Stimulated activated CD8-positive, alpha-beta memory T cell treated with anti-CD3 and anti-CD28 coated beads, Interleukin-15, amount 100 ng/mL, for 48 hours (primary cell): ENCODE data around the gene IKZF5.
A peak's percentile ranks its signal among the peaks of the same experiment; 100 is the strongest.

Source experiments
- DNase-seq, 2 donors: peaks; one replicate each; pipeline ENCODE4 v3.0.0-alpha.2; 2020; ENCODE audit warnings: low read depth in 2 of 2

IKZF5 gene

DNA sequence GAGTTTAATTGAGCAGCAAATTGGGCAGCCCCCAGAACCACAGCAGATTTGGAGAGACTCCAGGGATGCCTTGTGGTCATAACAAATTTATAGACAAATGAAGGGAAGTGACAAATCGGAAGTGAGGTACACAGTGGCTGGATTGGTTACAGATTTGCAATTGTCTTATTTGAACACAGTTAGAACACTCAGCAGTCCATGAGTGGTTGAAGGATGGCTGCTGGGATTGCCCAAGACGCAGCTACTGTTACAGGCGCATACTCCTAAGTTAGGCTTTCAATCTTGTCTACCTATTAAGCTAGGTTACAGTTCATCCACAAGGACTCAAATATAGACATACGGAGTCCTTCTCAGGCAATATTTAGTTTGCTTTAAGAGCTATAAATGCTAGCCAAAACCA is 7.6 kb upstream of the IKZF5 start:
- no peak for DNase-seq

GRCh38 chr10:123014772-123015171 is 6.2 kb upstream of the IKZF5 start:
- no peak for DNase-seq

GRCh38 chr10:123013456-123014419 is 5.1 kb upstream of the IKZF5 start:
- no peak for DNase-seq

DNA sequence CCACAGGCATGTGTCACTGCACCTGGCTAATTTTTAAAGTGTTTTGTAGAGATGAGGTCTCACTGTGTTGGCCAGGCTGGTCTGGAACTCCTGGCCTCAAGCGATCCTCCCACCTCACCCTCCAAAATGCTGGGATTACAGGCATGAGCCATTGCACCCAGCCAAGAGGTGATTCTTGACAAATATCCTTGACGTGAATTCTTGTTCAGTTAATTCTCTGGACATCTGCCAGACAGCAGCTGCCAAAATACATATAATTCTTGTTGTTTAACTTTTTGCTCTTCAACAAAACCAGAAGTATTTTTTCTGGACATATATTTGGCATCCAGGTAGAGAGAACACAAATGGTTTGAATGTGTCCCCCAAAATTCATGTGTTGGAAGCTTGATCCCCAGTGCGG is 3.4 kb upstream of the IKZF5 start:
- DNase-seq: no peak

DNA sequence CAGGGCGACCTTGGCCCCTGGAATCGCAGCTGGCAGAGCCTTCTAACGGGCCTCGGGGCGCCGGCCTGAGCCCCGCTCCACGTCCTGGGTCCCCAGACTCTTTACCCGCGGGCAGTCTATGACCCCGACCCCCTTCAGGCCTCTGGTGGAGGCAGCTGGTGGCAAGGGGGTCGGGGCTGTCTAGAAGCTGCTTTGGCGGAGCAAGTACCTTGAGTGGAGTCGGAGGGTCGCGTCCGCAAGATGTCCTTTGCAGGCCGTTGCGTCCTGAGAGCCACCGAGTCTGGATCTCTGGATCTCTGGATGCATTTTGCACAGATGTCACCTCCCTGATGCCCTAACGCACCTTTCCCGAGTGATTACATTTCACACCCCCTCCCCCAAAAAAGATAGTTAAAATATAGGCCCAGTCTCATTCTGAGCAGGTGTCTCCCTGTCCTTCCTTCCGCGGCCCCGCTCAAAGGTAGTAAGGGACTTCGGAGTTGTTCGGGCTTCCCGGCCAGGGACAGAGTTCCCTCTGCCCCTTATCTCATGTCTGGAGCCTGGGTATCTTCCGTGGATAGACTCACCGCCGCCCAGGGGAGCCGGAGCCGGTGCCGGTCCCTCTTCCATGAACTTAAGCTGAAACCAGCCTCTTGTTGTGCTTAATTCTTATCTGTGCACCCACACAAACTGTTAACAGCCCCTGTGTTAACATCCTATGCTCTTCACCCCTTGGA is 668 bp upstream of the IKZF5 start:
- no peak for DNase-seq

- peak in 1 of 2 donors; percentile 24 for DNase-seq
Observed at GRCh38 chr10:123007558-123008354, 839 bp downstream of the IKZF5 start.

DNA sequence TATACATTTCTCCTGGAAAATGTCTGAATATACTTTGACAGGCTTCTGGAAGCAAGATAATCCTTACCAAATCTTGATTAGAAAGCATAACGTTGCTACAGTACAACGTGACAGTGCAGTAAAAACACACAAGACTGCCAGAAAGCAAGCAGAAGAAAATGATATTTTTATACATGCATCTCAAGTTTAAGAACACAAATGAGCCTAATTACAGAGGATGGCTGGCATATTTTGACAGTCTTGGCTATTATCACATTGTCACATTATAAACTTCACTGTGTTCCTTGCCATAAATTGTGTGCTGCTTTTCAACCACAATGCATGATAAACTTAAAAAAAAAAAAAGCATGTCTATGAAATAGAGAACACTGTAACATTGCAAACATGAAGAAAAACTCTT is 4.3 kb downstream of the IKZF5 start:
- no peak for DNase-seq

GRCh38 chr10:123001370-123001769 is 7.2 kb downstream of the IKZF5 start:
- no peak for DNase-seq

GRCh38 chr10:123000155-123000554 is 8.4 kb downstream of the IKZF5 start:
- DNase-seq: no peak

- DNase-seq: no peak
Observed at GRCh38 chr10:122999347-122999746, 9.2 kb downstream of the IKZF5 start.

DNA sequence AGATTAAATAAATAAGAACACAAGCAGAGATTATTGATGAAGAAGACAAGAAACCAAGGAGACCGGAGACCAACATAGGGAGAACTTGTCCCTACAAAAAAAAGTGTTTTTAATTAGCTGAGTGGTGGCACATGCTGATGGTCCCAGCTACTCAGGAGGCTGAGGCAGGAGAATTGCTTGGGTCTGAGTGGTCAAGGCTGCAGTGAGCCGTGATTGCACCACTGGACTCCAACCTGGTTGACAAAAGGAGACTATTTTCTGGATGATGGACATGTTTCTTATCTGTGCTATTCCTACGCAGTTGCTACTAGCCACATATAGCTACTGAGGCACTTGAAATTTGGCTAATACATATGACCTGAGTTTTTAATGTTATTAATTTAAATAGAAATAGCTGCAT is 9.7 kb downstream of the IKZF5 start:
- no peak for DNase-seq

GRCh38 chr10:122998360-122998917 is 10.2 kb downstream of the IKZF5 start:
- DNase-seq: no peak

DNA sequence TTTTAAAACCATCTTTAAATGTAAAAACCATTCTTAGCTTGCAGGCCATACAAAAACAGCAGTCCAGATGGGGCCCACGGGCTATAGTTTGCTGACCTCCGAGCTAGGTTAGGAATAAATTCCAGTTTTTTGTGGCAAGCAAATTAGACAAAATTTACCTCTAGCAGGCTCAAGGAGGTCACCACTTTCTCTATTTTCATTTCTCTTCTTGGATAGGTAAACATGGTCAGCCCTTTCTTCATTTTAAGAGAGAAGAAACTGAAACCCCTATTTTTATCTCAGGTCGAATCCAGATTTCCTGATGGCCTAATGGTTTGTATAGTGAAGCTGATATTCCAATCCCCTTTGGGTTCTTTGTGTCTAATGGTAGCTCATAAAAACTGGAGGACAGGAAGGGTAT is 10.7 kb downstream of the IKZF5 start:
- DNase-seq: no peak

GRCh38 chr10:122995936-122996335 is 12.7 kb downstream of the IKZF5 start:
- DNase-seq: no peak

GRCh38 chr10:122993797-122994336 is 14.7 kb downstream of the IKZF5 start:
- no peak for DNase-seq

DNA sequence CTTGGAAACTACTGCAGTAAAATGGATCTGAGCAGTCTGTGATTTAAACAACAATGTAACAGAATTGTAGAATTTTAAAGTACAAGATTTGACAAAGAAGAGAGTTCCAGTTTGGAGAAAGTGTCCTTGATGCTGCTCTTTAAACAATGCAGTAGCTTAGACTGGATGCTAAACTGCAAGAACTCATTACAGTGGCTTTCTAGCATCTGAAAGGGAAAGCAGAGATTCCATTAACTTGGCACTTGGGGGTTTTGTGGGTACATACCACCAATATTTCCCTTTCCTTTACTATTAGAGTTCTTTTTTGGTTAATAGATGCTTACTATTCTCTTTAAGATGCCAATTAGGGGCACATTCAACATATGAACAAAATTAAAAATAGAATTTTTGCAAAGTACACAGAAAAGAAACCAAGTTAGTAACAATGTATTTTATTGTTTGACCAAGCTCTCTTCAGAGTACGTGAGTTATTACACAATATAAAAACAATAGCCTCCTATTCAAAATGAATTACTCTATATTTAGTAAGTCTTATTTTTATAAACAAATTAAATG is 16.5 kb downstream of the IKZF5 start:
- DNase-seq: no peak

DNA sequence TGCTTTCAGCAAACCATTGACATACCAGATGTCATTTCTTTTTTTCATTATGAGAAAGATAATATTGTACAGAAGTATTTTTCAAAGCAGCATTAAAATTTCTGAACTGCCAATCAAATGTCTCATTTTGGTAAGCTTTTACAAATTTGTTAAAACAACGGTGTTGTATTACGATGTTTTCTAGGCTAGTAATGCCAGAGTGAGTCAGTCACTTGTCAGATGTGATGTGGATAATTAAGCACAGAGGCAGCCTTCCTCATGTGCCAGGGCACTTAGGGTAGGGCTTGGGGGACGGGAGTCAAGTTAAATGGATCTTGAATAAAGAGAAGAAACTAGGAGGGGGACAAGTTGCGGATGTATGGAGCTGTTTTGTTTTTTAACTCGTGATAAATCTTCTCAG is 18.3 kb downstream of the IKZF5 start:
- no peak for DNase-seq

DNA sequence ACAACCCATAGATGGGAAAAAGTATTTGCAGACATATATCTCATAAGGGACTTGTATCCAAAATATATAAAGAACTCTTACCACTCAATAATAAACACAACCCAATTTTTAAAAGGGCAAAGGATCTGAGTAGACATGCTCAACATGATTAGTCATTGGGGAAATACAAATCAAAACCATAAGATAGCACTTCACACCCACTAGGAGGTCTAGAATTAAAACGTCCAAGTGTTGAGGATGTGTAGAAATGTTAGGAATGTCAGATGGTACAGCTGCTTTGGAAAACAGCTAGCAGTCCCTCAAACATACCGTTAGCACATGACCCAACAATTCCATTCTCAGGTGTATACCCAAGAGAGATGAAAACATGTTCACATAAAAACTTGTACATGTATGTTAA is 20.1 kb downstream of the IKZF5 start:
- no peak for DNase-seq

GRCh38 chr10:122986335-122986734 is 22.3 kb downstream of the IKZF5 start:
- DNase-seq: no peak

GRCh38 chr10:122984708-122985107 is 23.9 kb downstream of the IKZF5 start:
- DNase-seq: no peak

DNA sequence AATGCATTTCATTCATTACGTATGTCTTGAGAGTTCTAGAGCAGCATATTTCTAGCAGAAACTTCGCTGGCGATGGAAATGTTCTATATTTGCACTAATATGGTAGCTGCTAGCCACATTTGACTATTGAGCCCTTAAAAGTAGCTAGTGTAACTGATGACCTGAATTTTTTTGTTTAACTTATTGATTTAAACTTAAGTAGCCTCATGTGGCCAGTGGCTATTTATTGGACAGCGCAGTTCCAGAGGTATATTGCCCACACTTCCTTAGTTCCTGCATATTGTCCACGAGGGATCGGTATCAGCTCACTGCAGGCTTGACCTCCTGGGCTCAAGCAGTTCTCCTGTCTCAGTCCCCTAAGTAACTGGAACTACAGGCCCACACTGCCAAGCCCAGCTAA is 24.7 kb downstream of the IKZF5 start:
- DNase-seq: no peak
